HT1080 (cell line): Measurements from ENCODE around the gene ESRP2. TPM values are rescaled to one million over a fixed set of nuclear protein-coding genes. Genes with fewer than 3 reads are reported as not detected.

Source experiments
- DNase-seq: peaks from one replicate; pipeline ENCODE4 v3.0.0-alpha.2; 2015; ENCODE audit warnings: low read depth
- polyA plus RNA-seq, 2 experiments: library from polyadenylated mRNA; depleted of rRNA; stranded (reverse); fragments of >200 nt; gene quantifications; 2 replicates each; pipeline ENCODE4 v1.2.3, GENCODE V29; 2015
- total RNA-seq: library from RNA; depleted of rRNA; stranded (reverse); fragments of >200 nt; shearing (Covaris generic); gene quantifications from 2 replicates; pipeline ENCODE4 v1.2.3, GENCODE V29; 2014; rRNA removed

ESRP2 gene
- 0.29 and 0.30 TPM in 2 replicates for total RNA-seq
- 0.03 and 0.26 TPM in 2 replicates for polyA plus RNA-seq (2015; cell fraction: cytosol; rRNA removed)
- polyA plus RNA-seq (2015; cell fraction: nucleus; rRNA removed), result 0.59 and 1.3 TPM in 2 replicates

DNA sequence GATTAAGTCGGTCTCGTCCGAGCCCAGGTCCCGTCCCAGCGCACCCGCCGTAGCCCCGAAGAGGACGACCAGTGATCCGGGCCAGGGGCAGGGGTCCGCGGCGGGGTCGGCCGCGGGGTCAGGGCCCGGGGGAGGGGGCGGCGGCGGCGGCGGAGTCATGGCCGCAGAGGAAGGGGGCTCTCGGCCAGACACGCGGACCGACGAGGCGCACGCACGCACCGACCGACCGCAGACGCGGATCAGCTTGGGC lies at the start of gene ESRP2:
Gene ESRP2, minus strand, starts transcription at position 241 of the 250 bp plus-strand sequence. Its CDS starts 82 bp downstream, at position 159.
- DNase-seq, result no peak

DNA sequence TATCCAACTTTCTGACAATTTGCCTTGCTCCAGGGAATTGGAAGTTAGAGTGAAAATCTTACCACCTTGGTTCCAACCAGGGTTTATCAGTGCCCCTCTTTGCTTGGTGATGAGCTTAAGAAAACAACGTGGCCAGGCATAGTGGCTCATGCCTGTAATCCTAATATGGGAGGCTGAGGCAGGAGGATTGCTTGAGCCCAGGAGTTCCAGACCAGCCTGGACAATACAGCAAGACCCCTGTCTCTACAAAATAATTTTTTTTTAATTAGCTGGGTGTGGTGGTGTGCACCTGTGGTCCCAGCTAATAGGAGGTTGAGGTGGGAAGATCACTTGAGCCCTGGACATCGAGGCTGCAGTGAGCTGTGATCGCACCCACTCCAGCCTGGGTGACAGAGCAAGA lies 49.8 kb upstream of the ESRP2 start:
- no peak for DNase-seq

DNA sequence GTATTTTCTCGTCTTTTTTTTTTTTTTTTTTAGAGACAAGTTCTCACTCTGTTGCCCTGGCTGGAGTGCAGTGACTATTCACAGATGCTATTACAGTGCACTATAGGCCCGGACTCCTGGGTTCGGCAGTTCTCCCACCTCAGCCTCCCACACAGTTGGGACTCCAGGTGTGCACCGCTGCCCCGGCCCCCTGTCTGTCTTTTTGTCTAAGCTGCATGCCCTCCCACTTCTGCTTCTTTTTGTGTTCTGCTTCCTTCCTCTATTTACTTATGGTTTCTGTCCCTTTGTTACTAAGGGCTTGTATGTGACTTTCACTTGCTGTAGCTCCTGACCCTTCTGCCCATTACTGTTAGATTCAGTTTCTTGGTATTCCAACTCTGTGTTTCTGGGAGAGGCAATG lies 48.9 kb upstream of the ESRP2 start:
- no peak for DNase-seq

DNA sequence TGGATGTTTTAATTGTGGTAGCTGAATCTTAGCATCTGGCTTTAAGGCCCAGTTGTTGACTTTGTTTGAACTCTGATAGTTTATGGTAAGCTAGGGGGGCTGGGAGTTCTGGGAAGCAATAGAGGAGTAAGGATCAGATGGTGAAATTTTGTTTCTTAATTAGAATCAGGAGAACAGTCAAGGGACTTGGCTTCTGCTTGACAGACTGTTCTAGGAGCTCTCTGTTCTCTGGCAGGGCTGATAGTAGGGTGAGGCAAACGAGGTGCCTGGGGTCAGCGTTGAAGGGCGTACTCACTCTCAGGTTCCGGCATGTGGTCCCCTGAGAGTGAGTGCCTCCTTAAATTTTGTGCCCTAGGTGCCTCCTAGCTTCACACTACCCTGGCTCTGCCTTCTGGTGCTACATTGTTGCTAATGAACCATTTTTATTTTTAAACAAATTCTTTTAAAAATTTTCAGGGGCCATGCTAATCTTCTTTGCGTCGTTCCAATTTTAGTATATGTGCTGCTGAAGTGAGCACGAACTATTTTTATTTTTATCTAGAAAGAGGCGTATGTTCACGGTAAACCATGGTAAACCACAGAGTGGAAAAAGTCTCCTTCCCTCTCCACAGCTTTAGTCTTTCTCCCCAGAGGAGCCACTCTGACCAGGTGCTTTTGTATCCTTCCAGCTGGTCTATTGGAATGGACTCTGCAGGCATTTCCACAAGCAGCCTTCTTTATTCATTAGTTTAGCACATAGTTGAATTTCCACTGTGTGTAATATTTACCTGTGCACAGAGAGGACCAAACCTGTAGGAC lies 48.1 kb upstream of the ESRP2 start:
- no peak for DNase-seq

DNA sequence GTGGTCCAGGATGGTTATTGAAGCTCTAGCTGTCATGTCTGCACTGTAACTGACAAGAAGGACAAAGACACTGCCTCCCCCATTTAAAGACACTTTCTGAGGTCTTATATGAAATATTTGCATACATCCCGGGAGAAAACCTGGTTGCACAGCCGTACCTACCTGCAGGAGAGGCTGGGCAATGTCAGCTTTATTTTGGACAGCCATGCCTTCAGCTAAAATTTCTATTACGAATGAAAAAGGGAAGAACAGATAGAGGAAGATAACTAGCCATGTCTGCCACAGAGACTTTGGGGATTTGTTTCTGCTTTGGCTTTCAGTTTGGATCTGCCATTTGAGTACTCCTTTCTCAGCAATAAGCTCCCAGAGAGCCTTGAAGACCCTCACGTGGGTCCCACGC lies 47.4 kb upstream of the ESRP2 start:
- no peak for DNase-seq

DNA sequence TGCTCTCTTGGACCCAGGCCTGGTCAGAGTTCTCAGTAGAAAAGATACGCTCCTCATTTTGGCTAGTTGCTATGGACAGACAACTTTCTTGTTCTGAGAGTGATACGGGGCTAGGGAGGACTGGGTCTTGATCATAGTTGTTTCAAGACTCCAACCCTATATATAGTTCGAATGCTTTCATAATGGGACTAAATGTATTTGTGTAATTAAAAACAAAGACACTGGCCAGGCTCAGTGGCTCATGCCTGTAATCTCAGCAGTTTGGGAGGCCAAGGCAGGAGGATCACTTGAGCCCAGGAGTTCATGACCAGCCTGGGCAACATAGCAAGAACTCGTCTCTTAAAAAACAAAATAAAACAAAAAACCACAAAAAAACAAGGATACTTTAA lies 46.1 kb upstream of the ESRP2 start:
- DNase-seq, result no peak

DNA sequence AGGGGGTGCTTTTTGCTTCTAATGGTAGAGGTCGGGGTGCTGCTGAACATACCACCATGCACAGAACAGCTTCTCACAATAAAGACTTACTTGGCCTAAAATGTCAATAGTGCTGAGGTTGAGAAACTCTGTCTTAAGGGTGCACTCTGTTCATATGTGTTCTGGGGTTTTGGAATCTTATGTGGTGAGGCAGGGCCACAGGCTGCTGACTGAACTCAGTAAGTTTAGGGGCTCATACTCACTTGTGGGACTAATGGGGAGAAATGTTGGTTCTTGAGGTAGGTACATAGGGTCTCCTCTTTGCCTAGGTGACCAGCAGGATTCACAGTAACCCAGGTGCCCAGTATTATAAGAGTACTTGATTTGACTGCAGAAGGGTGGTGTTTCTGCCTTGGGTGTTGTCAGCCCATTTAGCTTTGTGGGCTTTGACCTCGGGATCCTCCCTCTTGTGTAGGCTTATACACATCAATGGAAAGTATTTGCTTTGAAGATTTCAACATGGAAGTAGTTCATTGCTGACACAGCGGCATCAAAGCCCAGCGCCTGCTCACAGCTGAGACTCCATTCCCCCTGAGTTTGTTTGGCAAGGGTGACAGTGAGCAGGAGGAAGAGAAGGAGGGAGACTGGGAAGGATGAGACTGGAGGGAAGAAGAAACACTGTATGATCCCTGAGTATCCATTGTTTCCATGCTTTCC lies 45.6 kb upstream of the ESRP2 start:
- no peak for DNase-seq

DNA sequence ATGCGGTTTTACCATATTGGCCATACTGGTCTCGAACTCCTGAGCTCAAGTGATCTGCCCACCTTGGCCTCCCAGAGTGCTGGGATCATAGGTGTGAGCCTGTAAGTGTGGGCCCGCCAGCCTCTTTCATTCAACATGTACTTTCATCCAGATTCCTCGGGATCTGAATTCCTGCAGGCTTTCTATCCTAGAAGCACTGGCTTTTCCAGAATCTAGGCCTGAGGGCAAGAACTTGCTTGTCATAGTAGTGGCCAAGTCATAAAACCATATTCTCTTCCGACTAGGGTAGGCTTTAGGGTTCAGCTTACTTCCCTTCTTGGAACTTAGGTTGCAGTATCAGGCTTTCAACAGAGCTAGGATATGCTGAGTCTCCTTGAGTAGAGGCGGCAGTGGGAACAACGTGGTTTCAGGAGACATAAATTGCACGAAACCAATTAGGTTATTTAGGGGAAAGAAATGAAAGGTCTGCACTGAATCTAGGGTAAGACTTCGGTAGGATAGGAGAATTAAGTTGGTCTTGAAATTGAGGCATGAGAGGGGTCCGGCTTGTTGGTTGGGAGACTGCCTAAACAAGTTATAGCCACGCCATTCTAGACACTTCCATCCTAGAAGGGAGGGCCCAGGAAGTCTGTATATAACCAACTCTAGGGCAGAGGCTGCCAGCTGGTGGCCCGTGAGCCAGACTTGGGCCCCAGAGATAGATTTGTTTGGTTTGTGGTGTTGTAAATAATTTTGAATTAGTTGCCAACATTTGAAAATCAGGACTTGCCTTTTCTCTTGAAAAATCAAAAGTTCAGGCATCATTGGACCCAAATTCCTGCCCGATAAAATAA lies 44.0 kb upstream of the ESRP2 start:
- no peak for DNase-seq

DNA sequence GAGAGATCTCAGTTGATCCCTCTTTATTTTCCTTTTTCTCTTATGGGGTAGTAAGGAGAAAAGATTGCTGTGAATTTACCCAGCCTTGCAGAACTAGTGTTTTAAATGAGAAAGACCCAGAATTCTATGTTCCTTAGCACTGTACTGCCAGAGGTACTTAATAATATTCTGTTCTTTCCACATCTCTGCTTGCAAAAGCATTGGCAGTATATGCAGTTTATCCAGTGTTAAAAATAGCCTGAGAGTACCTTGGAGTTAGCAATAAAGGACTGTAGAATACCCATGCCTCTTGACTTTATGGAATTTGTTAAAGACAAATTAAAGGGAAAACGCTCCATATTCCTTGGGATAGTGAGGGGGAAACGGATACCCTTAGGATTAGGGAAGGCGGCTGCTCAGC lies 40.3 kb upstream of the ESRP2 start:
- DNase-seq, result no peak

DNA sequence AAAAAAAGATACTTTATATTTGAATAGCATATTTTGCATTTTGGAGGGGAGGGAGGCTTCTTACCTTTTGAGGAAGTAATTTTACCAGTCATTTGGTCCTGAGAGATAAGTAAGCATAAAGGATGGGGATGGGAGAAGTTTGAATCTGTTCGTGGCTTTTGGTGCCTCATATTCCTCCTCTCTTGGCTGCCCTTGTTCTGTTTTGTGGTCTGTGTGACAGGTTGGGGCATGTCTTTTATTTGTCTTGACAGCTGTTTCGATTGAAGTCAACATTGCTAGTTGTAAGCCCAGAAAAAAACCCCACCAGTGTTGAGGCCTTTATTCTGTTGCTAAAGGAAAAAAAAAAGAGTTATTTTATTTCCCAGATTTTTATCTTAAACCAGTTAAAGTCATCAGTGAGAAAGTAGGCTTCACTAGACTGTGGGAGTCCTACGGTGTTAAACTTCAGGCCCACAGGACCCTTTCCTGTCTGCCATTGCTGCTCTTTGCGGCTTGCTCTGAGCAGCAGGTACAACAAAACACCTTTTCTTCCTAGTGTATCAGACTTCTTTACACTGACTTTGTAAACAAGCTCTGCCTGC lies 39.8 kb upstream of the ESRP2 start:
- no peak for DNase-seq

DNA sequence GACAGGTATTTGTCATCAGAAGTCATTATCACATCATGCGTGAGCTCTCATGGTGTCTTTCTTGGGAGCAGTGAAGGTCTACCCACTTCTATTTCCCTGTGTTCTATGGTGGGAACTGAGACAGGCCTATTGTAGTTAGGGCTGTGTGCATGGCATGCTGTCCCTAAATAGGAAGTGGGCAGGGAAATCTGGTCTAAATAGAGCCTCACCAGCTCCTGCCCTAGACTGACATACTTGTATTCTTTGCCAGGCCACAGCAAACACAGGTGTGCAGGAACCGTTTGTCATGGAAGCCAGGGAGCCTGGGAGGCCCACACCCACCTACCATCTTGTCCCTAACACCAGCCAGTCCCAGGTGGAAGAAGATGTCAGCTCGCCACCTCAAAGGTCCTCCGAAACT lies 38.5 kb upstream of the ESRP2 start:
- DNase-seq, result no peak

DNA sequence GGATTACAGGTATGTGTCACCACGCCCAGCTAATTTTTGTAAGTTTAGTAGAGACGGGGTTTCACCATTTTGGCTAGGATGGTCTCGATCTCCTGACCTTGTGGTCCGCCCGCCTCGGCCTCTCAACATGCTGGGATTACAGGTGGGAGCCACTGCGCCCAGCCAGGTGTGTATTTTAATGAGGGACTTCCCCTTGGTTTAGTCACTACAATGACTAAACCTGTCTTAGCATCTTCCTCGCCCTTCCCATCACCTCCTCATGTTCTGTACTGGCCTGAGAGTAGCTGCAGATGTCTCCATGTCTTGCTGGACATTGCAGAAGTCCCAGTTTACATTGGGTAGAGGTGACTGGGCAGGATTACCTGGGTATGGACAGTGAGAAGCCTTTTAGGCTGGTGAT lies 38.0 kb upstream of the ESRP2 start:
- no peak for DNase-seq

DNA sequence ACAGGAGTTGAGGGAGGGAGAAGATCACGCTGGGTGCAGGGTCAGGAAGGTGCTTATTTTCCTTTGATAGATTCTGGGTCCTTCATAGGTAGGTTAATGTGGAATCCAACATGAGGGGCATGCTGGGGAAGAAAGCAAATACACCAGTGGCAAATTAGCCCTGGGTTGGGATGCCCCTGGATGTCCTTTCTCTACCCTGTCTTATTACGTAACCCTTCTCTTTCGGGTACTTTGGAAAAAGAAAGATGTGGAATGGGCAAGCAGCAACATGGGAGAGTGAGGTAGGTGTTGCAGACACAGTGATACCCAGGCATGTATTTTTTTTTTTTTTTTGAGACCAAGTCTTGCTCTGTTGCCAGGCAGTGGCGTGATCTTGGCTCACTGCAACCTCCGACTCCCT lies 37.5 kb upstream of the ESRP2 start:
- no peak for DNase-seq

DNA sequence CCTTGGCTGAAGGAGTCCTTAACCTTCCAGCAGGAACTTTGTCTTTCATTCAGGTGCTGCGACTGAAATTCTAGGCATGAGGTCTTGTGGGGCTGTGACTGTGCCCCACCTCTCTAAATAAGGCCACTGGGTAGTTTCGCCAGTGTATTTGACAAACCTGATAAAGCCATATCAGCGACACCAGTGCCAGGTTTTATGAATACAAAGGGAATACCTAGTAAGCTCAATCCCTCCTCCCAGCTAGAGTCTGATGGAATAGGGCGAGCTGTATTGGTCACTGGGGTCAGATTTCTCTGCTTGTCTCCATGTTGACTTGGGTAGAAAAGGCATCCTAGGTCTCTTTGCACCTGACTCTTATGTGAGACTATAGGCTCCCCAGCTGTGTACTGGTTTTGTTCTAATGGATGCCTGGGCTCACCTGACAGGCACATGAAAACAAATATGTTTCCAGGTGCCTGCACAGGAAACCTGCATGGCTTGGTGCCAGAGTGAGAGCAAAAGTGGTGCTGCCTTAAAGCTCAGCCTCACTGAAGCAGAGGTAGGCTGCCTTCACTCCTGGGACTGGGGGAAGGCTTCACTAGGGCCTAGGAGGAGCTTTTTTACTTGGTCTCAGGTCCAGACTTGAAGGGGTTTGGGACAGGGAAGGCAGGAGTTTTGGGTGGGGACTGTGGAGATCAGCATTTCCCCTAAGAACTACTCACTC lies 36.7 kb upstream of the ESRP2 start:
- no peak for DNase-seq

DNA sequence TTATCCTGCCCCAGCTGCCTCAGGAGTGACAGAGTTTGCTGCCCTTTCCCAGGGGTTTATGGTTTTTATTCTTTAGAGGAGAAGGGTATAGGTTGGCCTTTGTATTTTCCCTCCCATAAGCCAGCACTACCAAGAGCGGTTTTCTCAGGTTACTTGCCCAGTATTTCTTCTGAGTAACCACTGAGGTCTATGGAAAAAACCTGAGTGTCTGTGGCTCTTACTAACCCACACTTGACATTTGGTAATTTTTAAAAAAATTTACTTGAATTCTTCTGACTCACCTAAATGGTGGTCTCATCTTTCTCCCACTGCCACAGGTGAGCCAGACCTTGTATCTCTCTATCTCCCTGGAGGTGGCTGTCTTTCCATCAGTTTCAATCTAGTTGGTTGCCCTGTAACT lies 34.4 kb upstream of the ESRP2 start:
- DNase-seq, result no peak

DNA sequence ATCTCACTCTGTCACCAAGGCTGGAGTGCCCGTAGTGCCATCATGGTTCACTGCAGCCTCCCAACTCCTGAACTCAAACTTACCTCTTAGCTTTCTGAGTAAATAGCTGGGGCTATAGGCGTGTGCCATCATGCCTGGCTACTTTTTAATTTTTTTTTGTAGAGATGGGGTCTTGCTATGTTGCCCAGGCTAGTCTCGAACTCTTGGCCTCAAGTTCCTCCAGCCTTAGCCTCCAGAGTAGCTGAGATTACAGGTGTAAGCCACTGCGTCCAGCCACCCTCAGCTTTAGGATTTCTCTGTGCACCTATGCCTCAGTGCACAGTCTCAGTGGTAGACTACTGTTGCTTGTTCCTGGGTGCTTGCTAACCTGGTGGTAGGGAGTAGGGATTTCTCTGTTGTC lies 33.9 kb upstream of the ESRP2 start:
- DNase-seq, result no peak

DNA sequence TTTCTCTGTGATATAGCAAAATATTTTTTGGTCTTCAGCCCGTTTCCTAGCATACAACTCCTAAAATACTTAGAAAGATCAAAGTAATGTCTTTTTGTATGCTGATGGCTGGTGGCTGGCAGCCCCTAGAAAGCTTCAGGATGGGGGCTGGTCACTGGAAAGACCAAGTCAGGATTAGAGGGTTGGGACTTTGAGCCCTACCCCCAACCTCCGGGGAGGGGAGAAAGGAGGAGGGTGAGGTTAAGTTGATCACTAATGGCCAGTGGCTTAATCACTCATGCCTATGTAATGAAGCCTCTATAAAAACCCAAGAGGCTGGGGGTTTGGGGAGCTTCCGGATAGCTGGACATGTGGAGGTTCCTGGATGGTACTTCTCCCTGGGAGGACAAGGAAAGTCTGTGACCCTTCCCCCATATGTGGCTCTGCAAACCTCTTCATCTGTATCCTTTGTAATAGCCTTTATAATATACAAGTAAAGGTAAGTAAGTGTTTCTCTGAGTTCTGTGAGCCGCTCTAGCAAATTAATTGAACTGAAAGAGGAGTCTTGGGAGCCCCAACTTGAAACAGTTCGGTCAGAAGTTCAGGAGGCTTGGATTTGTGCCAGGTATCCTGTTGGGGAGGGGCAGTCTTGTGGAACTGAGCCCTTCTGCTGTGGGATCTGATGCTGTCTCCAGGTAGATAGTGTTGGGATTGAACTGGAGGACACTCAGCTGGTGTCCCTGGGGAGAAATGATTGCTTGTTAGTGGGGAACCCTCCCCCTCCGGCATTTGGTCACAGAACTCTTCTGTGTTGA lies 31.9 kb upstream of the ESRP2 start:
- no peak for DNase-seq

DNA sequence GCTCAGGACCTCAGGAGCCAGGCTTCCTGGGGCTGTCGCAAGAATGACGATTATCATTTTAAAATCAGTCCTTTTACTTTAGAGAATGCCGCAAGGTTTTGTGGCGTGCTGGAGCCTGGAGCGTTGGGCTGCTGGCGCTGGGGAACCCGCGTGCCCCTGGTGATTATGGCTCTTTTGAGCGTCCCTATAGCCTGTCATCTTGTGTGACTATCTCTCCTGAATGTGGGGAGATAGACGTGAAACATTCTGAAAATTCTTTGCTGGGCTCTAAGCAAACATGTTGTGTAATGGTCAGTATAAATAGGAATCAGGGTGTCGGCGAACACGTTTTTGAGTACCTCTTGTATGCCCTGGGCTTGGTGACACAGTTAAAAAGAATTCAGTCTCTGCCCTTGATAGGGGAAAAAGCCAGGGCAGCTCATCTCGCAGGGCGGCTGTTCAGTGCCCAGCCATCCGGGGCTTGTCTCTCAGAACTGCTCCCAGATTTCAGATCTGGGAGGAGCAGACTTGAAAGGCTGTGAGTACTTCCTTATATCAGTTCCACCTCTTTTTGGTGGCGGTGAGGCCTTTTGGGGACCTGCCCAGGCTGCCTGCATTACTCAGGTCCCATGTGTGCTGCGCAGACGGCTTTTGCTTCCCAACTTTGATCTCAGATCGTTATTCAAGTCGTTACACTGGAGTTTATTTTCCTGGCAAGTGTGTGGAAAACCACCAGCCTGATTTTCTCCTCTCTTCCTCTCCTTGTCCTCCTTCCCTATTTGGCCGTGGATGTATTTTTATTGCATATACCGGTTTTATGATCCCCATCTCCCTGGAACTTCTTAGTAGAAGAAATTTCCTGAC lies 29.4 kb upstream of the ESRP2 start:
- DNase-seq, result peak; percentile 79
